AG10803 (cell line): Measurements from ENCODE around the gene MEGF6.

ENCODE experiments used
- DNase-seq: peaks from one replicate; pipeline ENCODE4 v3.0.0; 2010; ENCODE audit warnings: low read depth
- H3K4me3 ChIP-seq: 2 replicates; pipeline ENCODE4 v1.5.1; 2011; ENCODE audit warnings: mild to moderate bottlenecking, low read length, control low read depth
- CTCF ChIP-seq: conservative IDR thresholded peaks from 2 replicates; pipeline ENCODE4 v1.5.1; 2011; ENCODE audit warnings: mild to moderate bottlenecking, low read length, control low read depth, inconsistent platforms

Gene MEGF6

GRCh38 chr1:3650248-3651025 lies 39.1 kb upstream of the MEGF6 start:
- no peak overlapping the region for H3K4me3 ChIP-seq
- TF ChIP-seq CTCF = no peak
- no peak for DNase-seq

- TF ChIP-seq CTCF = peak; percentile 13; the same call in 1 of the 2 replicates
- H3K4me3 ChIP-seq = peak within 1 kb of the TSS; percentile 77
- DNase-seq = peak; percentile 88
Measured at GRCh38 chr1:3649342-3650247, 38.3 kb upstream of the MEGF6 start, which contains the start of gene WRAP73. WRAP73 (minus strand) TSS chr1:3650103; CDS start chr1:3649999, 104 bp downstream.

GRCh38 chr1:3646596-3646995 lies 35.3 kb upstream of the MEGF6 start:
- no peak overlapping the region for H3K4me3 ChIP-seq
- no peak for DNase-seq
- no peak for TF ChIP-seq CTCF

GRCh38 chr1:3645666-3646355 lies 34.5 kb upstream of the MEGF6 start:
- no peak overlapping the region for H3K4me3 ChIP-seq
- TF ChIP-seq CTCF = no peak
- DNase-seq = no peak

GRCh38 chr1:3645247-3645646 lies 33.9 kb upstream of the MEGF6 start:
- H3K4me3 ChIP-seq = no peak overlapping the region
- no peak for DNase-seq
- no peak for TF ChIP-seq CTCF

- H3K4me3 ChIP-seq = no peak overlapping the region
- TF ChIP-seq CTCF = no peak
- no peak for DNase-seq
Measured at GRCh38 chr1:3644273-3644672, 33.0 kb upstream of the MEGF6 start.
